Activated naive CD4-positive, alpha-beta T cell treated with anti-CD3 and anti-CD28 coated beads, Interleukin-2, amount 50 U/mL, for 72 hours (primary cell): ENCODE data around the gene SLC25A11. TPM values are rescaled to one million over a fixed set of nuclear protein-coding genes. Genes with fewer than 3 reads are reported as not detected.

Experiments
- ATAC-seq, 2 donors: fragments of 150-1000 bp; cut with Tn5 transposase; 2 replicates each; pipeline ENCODE4 v1.10.0; 2021; ENCODE audit warnings: mild to moderate bottlenecking in 2 of 2, moderate library complexity in 2 of 2
- DNase-seq, 2 donors: peaks; one replicate each; pipeline ENCODE4 v3.0.0; 2021 to 2022; ENCODE audit warnings: low spot score in 2 of 2
- H3K27ac Mint-ChIP-seq, 2 donors: one replicate each; pipeline ENCODE4 v1.8.0; 2022; ENCODE audit warnings: mild to moderate bottlenecking in 2 of 2, mixed read lengths in 2 of 2
- H3K36me3 Mint-ChIP-seq, 2 donors: one replicate each; pipeline ENCODE4 v1.8.0; 2022; ENCODE audit warnings: mixed read lengths in 2 of 2
- H3K9me3 Mint-ChIP-seq, 2 donors: one replicate each; pipeline ENCODE4 v1.8.0; 2022; ENCODE audit warnings: mixed read lengths in 2 of 2
- total RNA-seq, 2 donors: library from RNA; stranded (reverse); gene quantifications; one replicate each; pipeline ENCODE4 v1.2.3, GENCODE V29; 2022

SLC25A11 gene
- total RNA-seq, 2 donors from 2014 or later, result 69.4 to 89.1 TPM

DNA sequence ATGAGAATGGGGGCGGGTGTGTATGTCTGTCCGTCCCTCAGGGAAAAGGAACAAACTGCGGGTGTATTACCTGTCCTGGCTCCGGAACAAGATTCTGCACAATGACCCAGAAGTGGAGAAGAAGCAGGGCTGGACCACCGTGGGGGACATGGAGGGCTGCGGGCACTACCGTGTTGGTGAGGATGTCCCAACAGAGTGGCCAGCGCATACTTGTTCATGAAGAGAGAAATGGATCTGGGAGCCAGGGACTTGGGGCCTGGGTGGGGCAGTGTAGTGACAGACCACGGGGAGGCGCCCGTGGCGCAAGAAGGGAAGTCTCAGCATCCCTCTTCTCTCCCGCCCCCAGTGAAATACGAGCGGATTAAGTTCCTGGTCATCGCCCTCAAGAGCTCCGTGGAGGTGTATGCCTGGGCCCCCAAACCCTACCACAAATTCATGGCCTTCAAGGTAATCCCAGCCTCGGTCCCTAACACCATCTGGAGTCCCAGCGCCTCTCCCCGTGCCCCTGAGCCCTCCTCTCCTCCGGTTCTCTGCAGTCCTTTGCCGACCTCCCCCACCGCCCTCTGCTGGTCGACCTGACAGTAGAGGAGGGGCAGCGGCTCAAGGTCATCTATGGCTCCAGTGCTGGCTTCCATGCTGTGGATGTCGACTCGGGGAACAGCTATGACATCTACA is 44.1 kb downstream of the SLC25A11 start:
- no peak overlapping the region for H3K27ac Mint-ChIP-seq
- no peaks in the 10 kb centered on the region for H3K36me3 Mint-ChIP-seq
- DNase-seq (no peak), ATAC-seq (no peak)
- H3K9me3 Mint-ChIP-seq, result no peaks in the 10 kb centered on the region

- ATAC-seq (no peak), DNase-seq (no peak)
- H3K9me3 Mint-ChIP-seq, result no peaks in the 10 kb centered on the region
- no peak overlapping the region for H3K27ac Mint-ChIP-seq
- no peaks in the 10 kb centered on the region for H3K36me3 Mint-ChIP-seq
These were observed 44.7 kb downstream of the SLC25A11 start for GRCh38 chr17:4895121-4895520.

DNA sequence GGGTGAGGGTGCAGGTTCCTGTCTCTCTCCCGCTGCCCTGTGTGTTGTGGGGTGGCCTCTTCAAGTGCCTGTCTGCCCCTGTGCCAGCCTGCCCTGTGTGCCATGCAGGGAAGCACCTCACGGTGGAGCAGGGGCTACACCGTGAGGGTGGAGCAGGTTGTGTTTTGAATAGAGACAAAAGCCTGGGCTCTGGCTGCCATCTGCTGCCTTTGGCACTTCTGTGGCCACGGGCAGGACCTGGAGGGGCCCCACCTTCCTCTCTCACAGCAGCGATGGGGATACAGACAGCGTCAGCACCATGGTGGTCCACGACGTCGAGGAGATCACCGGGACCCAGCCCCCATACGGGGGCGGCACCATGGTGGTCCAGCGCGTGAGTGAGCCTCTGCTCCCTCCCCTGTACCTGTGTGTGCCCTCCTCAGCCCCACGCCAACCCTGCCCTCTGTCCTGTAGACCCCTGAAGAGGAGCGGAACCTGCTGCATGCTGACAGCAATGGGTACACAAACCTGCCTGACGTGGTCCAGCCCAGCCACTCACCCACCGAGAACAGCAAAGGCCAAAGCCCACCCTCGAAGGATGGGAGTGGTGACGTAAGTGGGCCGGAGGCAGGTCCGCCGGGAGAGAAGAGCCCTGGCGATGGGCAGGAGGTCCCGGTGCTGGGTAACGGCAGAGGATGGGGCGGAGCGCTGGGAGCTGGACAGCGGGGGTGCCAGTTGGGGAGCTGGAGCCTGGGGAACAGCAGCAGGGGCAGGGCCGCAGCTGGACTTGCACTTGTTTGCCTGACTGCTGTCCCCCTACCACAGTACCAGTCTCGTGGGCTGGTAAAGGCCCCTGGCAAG is 45.9 kb downstream of the SLC25A11 start:
- H3K27ac Mint-ChIP-seq, result no peak overlapping the region
- no peaks in the 10 kb centered on the region for H3K36me3 Mint-ChIP-seq
- ATAC-seq, result no peak
- no peak for DNase-seq
- no peaks in the 10 kb centered on the region for H3K9me3 Mint-ChIP-seq

- peak overlapping the region in 1 of 2 donors; percentile 50 for H3K27ac Mint-ChIP-seq
- H3K9me3 Mint-ChIP-seq, result no peaks in the 10 kb centered on the region
- ATAC-seq (no peak), DNase-seq (no peak)
- no peaks in the 10 kb centered on the region for H3K36me3 Mint-ChIP-seq
These were observed 46.6 kb downstream of the SLC25A11 start for GRCh38 chr17:4893272-4893671.

DNA sequence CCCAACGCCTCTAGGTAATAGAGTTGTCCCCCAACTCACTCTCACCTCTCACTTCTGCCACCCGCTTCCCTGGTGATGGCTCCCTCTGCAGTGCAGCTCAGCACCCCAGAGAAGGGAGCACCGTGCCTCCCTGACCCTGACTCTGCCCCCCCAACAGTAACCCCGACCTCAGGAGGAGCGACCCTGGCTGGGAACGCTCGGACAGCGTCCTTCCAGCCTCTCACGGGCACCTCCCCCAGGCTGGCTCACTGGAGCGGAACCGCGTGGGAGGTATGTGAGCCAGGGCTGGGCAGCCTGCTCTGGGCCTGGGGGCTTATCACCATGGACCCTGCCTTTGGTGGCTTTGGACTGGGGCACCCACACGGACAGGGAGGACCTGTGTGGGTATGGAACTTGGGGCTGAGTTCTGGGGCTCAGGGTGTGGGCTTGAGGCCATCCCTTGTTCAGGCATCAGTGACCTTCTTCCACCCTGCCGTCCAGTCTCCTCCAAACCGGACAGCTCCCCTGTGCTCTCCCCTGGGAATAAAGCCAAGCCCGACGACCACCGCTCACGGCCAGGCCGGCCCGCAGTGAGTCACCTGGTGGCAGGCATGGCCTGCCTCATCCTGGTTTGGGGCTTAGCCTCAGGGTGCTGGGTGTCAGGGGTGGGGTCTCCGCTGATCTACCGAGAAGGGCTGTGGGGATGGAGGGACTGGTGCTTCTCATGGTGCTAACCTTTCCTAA is 47.2 kb downstream of the SLC25A11 start:
- no peak for ATAC-seq
- no peaks in the 10 kb centered on the region for H3K9me3 Mint-ChIP-seq
- no peak for DNase-seq
- peak overlapping the region in 1 of 2 donors; percentile 68 for H3K27ac Mint-ChIP-seq
- H3K36me3 Mint-ChIP-seq, result no peaks in the 10 kb centered on the region

DNA sequence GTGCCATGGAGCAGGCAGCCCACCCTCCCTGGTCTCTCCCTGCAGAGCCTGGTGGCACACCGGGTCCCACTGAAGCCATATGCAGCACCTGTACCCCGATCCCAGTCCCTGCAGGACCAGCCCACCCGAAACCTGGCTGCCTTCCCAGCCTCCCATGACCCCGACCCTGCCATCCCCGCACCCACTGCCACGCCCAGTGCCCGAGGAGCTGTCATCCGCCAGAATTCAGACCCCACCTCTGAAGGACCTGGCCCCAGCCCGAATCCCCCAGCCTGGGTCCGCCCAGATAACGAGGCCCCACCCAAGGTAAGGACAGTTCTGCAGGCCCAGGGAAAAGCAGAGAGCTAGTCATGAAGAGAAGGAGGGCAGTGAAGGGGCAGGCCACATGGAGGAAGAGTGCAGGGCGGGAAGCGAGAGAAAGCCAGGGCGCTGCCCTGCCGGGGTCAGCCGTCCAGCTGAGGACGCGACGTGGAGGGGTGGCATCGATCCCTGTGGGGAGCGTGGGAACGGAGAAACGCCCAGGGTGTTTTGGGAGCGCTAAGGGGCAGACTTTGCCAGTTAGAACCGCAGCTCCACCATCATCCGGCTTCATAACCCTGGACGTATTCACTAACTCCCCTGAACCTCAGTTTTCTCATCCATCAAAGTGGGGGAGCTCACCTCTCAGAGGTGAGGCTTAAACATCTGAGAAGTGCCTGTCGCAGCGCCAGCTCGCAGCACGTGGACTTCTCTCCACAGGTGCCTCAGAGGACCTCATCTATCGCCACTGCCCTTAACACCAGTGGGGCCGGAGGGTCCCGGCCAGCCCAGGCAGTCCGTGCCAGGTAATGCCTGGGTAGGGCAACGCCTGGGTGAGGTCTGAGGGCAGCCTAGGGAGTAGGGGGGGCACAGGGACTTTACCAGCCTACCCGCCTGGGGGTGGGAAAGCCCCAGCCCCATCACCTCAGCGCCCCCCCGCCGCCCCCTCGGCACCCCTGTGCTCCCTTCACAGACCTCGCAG is 48.1 kb downstream of the SLC25A11 start:
- no peak for DNase-seq
- no peak for ATAC-seq
- Mint-ChIP-seq H3K36me3 (no peaks in the 10 kb centered on the region), H3K9me3 (no peaks in the 10 kb centered on the region), H3K27ac (no peak overlapping the region)

DNA sequence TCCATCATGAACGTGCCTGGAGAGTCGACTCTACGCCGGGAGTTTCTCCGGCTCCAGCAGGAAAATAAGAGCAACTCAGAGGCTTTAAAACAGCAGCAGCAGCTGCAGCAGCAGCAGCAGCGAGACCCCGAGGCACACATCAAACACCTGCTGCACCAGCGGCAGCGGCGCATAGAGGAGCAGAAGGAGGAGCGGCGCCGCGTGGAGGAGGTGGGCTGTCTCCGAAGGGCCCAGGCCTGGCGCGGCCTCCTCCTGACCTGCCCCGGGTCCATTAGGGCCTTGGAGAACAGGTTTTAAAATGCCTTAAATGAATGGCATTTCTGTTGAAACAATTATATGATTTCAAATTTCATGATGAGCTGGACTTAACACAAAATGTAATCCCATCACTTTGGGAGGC is 52.3 kb downstream of the SLC25A11 start:
- Mint-ChIP-seq H3K36me3 (no peaks in the 10 kb centered on the region), H3K27ac (no peak overlapping the region)

More for the DNA sequence above, 52.3 kb downstream of the SLC25A11 start:
- DNase-seq, result no peak
- ATAC-seq, result no peak
- no peaks in the 10 kb centered on the region for H3K9me3 Mint-ChIP-seq

Other genes with a start within 250 kb of the SLC25A11 start
- gene PELP1, start 235.9 kb downstream of the SLC25A11 start, total RNA-seq, result 100 to 1,000 TPM in 1 of 2 donors, 10 to 100 TPM in 1; 99.1 to 126 TPM
- gene ARRB2, start 229.4 kb downstream of the SLC25A11 start, total RNA-seq, result 100 to 1,000 TPM; 209 to 271 TPM
- gene MED11, start 208.6 kb downstream of the SLC25A11 start, total RNA-seq, result 10 to 100 TPM; 22.8 to 24.5 TPM
- under 1 TPM; 0.29 to 0.36 TPM for gene ZMYND15, start 200.2 kb downstream of the SLC25A11 start, total RNA-seq
- 1 to 10 TPM; 4.9 to 6.1 TPM for gene CXCL16, start 200.1 kb downstream of the SLC25A11 start, total RNA-seq
- not detected for gene TM4SF5, start 168.2 kb downstream of the SLC25A11 start, total RNA-seq
- under 1 TPM in 1 of 2 donors, not detected in 1; 0.50 TPM for gene VMO1, start 153.7 kb downstream of the SLC25A11 start, total RNA-seq
- gene GLTPD2, start 151.1 kb downstream of the SLC25A11 start, total RNA-seq, result not detected
- gene PSMB6, start 143.9 kb downstream of the SLC25A11 start, total RNA-seq, result 100 to 1,000 TPM; 133 to 135 TPM
- gene PLD2, start 132.9 kb downstream of the SLC25A11 start, total RNA-seq, result 10 to 100 TPM; 23.6 to 31.4 TPM
- gene MINK1, start 106.7 kb downstream of the SLC25A11 start, total RNA-seq, result 10 to 100 TPM; 83.0 to 84.9 TPM
- 1 to 10 TPM in 1 of 2 donors, under 1 TPM in 1; 0.59 to 2.9 TPM for gene C17orf107, start 40.5 kb downstream of the SLC25A11 start, total RNA-seq
- under 1 TPM in 1 of 2 donors, not detected in 1; 0.27 TPM for gene CHRNE, start 36.9 kb downstream of the SLC25A11 start, total RNA-seq
- not detected for gene GP1BA, start 7.8 kb downstream of the SLC25A11 start, total RNA-seq
- 100 to 1,000 TPM; 188 to 241 TPM for gene RNF167, start 222 bp upstream of the SLC25A11 start, total RNA-seq
- gene PFN1, start 8.5 kb upstream of the SLC25A11 start, total RNA-seq, result 1,000 to 10,000 TPM; 1,929 to 1,966 TPM
- gene ENO3, start 11.1 kb upstream of the SLC25A11 start, total RNA-seq, result 10 to 100 TPM; 32.1 to 47.9 TPM
- 10 to 100 TPM; 70.3 to 94.6 TPM for gene SPAG7, start 27.8 kb upstream of the SLC25A11 start, total RNA-seq
- 10 to 100 TPM; 66.2 to 82.3 TPM for gene CAMTA2, start 47.6 kb upstream of the SLC25A11 start, total RNA-seq
- gene INCA1, start 57.5 kb upstream of the SLC25A11 start, total RNA-seq, result 1 to 10 TPM in 1 of 2 donors, under 1 TPM in 1; 0.53 to 2.6 TPM
- gene KIF1C, start 57.9 kb upstream of the SLC25A11 start, total RNA-seq, result 10 to 100 TPM; 37.9 to 42.4 TPM
- under 1 TPM; 0.20 to 0.23 TPM for gene SLC52A1, start 95.4 kb upstream of the SLC25A11 start, total RNA-seq
- gene ZFP3, start 138.4 kb upstream of the SLC25A11 start, total RNA-seq, result 1 to 10 TPM in 1 of 2 donors, under 1 TPM in 1; 0.73 to 1.7 TPM
- 10 to 100 TPM; 15.5 to 19.2 TPM for gene ZNF232, start 171.8 kb upstream of the SLC25A11 start, total RNA-seq
- gene USP6, start 176.0 kb upstream of the SLC25A11 start, total RNA-seq, result under 1 TPM in 1 of 2 donors, not detected in 1; 0.18 TPM